NB4 (cell line): ENCODE results near the gene SPATA9.

ENCODE experiments used
- DNase-seq: peaks from one replicate; pipeline ENCODE4 v3.0.0; 2010; ENCODE audit warnings: low read depth
- H3K4me3 ChIP-seq: one replicate; pipeline ENCODE4 v1.5.1; 2011; ENCODE audit warnings: mild to moderate bottlenecking, low read depth, low read length, moderate library complexity
- MYC ChIP-seq: IDR thresholded peaks from 2 replicates; pipeline ENCODE4 v1.6.1; 2011; ENCODE audit warnings: low read depth, low read length
- POLR2A ChIP-seq: IDR thresholded peaks from 2 replicates; pipeline ENCODE4 v1.6.1; 2011; ENCODE audit warnings: mild to moderate bottlenecking; ENCODE audit not compliant: insufficient read length; ENCODE audit errors: extremely low read depth
- TF ChIP-seq, protein P1 (sequence below): IDR thresholded peaks from 2 replicates; pipeline ENCODE4 v1.6.1; 2011; ENCODE audit warnings: low read depth, low read length
- TF ChIP-seq, protein P2 (sequence below): IDR thresholded peaks from one replicate; pipeline ENCODE4 v1.5.1; 2012; ENCODE audit warnings: low read depth, low read length

The SPATA9 gene

DNA sequence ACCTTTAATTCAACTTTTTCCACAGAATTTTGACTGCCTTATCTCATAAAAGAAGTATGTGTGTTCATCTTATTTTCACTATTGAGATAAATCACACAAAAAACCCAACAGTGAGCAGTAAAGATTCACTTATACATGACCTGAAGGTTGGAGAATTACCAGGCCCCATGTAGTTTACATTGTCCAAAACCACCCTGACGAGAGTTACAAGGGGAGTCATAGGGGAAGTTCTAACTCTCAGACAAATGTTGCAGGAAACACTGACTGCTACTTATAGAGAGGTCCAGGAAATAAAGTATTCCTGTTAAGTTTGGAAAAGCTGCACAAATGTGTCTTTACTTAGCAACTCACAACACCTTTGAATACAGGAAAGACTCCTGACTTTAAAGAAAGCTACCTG, 14.1 kb downstream of the SPATA9 start:
- TF ChIP-seq, protein P1, sequence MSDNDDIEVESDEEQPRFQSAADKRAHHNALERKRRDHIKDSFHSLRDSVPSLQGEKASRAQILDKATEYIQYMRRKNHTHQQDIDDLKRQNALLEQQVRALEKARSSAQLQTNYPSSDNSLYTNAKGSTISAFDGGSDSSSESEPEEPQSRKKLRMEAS: no peak
- TF ChIP-seq POLR2A (no peak), MYC (no peak)
- TF ChIP-seq, protein P2, sequence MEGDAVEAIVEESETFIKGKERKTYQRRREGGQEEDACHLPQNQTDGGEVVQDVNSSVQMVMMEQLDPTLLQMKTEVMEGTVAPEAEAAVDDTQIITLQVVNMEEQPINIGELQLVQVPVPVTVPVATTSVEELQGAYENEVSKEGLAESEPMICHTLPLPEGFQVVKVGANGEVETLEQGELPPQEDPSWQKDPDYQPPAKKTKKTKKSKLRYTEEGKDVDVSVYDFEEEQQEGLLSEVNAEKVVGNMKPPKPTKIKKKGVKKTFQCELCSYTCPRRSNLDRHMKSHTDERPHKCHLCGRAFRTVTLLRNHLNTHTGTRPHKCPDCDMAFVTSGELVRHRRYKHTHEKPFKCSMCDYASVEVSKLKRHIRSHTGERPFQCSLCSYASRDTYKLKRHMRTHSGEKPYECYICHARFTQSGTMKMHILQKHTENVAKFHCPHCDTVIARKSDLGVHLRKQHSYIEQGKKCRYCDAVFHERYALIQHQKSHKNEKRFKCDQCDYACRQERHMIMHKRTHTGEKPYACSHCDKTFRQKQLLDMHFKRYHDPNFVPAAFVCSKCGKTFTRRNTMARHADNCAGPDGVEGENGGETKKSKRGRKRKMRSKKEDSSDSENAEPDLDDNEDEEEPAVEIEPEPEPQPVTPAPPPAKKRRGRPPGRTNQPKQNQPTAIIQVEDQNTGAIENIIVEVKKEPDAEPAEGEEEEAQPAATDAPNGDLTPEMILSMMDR: no peak
- no peak overlapping the region for H3K4me3 ChIP-seq
- no peak for DNase-seq

DNA sequence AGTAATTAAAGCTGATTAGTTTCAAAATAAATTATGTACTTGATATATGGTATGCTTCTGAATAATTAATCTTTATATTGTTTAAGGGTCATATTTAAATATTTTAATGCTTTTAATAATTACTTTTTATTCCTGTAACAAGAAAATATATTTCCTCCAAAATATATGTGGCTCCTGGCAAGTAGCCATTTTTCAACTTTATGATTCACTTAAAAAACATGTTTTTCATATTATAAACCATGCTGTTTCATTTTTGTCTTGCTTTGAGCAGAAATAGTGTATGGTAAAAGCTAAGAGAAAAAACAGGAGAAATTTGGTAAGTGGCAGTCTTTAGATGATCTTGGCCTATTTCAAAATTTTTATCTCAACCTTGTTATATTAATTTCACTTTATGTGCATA, 14.6 kb downstream of the SPATA9 start:
- TF ChIP-seq, protein P2: no peak
- TF ChIP-seq POLR2A (no peak), MYC (no peak)
- TF ChIP-seq, protein P1: no peak
- no peak for DNase-seq
- no peak overlapping the region for H3K4me3 ChIP-seq

DNA sequence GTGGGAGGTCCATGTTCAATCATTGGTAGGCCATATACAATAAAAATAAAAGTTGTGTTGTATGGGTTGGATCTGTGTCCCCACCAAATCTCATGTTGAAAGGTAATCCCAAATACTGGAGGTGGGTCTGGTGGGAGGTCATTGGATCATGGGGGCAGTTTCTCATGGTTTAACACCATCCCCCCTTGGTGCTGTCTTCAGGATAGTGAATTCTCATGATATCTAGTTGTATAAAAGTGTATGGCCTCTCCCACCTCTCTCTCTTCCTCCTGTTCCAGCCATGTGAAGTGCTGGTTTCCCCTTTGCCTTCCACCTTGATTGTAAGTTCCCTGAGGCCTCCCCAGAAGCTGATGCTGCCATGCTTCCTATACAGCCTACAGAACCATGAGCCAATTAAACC, 15.1 kb downstream of the SPATA9 start:
- TF ChIP-seq, protein P1: no peak
- no peak for TF ChIP-seq MYC
- TF ChIP-seq POLR2A: no peak
- TF ChIP-seq, protein P2: no peak
- no peak overlapping the region for H3K4me3 ChIP-seq
- no peak for DNase-seq

DNA sequence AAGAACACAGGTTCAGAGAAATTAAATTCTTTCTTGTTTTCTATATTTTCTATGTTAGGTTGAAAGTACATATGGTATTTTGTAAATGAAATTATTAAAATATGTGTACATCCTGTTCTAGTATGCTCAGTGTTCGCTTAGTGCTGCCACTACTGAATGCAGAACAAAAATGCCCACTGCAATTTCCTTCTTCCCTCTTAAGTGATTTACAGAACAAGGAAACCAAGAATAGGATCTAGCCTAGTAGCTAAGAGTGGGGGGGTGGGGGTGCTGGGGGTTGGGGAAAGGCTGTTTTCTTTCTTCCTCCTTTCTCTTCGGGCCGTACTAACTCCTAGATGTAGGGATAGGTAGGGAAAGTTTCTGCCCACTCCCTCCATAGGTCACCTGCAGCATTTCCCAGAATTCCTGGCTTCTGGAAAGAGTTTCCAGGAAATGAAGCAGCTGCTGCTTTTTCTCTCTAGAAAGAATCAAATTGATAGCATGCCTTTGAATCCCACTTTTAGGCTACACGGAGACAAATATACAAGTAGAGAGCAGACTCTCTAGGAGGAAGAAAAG, 15.7 kb downstream of the SPATA9 start:
- H3K4me3 ChIP-seq: no peak overlapping the region
- TF ChIP-seq MYC: no peak
- TF ChIP-seq, protein P2: no peak
- TF ChIP-seq, protein P1: no peak
- no peak for TF ChIP-seq POLR2A
- no peak for DNase-seq

DNA sequence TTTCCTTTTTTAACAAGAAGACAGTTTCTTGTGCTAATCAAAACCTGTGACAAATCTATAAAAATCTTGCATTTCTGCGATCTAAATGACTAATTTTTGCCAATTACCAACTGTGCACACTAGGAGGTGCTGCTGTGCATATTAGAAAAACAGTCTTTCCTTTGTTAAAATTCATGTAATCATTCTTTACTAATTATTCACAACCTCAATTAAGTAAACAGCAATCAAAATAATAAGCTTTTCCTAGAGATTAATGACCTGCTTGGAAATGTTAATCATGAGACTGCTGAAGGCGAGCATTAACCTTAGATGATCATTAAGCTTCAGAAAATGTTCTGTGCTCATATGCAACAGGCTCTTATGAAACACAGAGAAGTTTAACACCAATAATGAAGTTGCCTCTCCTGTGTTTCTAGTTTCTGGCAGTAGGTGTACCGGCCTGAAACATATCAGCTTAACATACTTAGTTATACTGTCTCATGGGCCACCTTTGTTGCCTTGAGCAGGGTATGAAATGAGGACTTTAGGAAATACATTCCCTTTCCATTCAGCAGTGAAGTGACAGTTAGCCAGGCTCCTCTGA, 18.5 kb downstream of the SPATA9 start:
- DNase-seq: peak; percentile 49
- H3K4me3 ChIP-seq: no peak overlapping the region

More for the DNA sequence above, 18.5 kb downstream of the SPATA9 start:
- TF ChIP-seq MYC: no peak
- TF ChIP-seq, protein P2: peak; percentile 68
